Keratinocyte (primary cell): ENCODE measurements around the gene ATP5ME. TPM values are rescaled to one million over a fixed set of nuclear protein-coding genes. Genes with fewer than 3 reads are reported as not detected.

ENCODE experiments used
- DNase-seq: peaks from one replicate; pipeline ENCODE4 v3.0.0-alpha.2; 2011; ENCODE audit warnings: low read depth, missing footprints, low spot score
- FAIRE-seq: peaks from 2 replicates; lab custom pipeline; 2011; peaks lifted over from hg19 to GRCh38; lab: Jason Lieb, UNC
- H2AFZ ChIP-seq: 2 replicates; pipeline ENCODE4 v1.6.0; 2012; ENCODE audit warnings: low read length, control low read depth, inconsistent platforms; ENCODE audit not compliant: control insufficient read depth
- H3K27ac ChIP-seq: 2 replicates; pipeline ENCODE4 v1.5.1; 2011; ENCODE audit warnings: low read length; ENCODE audit not compliant: control insufficient read depth, insufficient read depth
- H3K27me3 ChIP-seq: 3 replicates; pipeline ENCODE4 v1.6.0; 2011; ENCODE audit warnings: low read length; ENCODE audit not compliant: control insufficient read depth, insufficient read depth; ENCODE audit errors: extremely low read depth
- H3K36me3 ChIP-seq, 2 experiments: 2 replicates in 1 of 2; 3 replicates in 1 of 2; pipeline ENCODE4 v1.5.1; 2011; ENCODE audit warnings: low read length in 2 of 2, mild to moderate bottlenecking in 1 of 2; ENCODE audit not compliant: control insufficient read depth in 2 of 2, insufficient read depth in 2 of 2; ENCODE audit errors: extremely low read depth in 1 of 2
- H3K4me1 ChIP-seq: 3 replicates; pipeline ENCODE4 v1.5.1; 2011; ENCODE audit warnings: low read length; ENCODE audit not compliant: control insufficient read depth, insufficient read depth; ENCODE audit errors: extremely low read depth
- H3K4me2 ChIP-seq: 3 replicates; pipeline ENCODE4 v1.6.0; 2011; ENCODE audit warnings: low read depth, low read length; ENCODE audit not compliant: control insufficient read depth, insufficient read depth; ENCODE audit errors: extremely low read depth
- H3K4me3 ChIP-seq, 3 experiments: fragments of 200-600 bp in 1 of 3; sonication (generic) in 1 of 3; 2 replicates in 2 of 3; 3 replicates in 1 of 3; pipeline ENCODE4 v1.5.1; 2011 to 2016; ENCODE audit warnings: low read length in 3 of 3, mild to moderate bottlenecking in 3 of 3, control low read depth in 2 of 3, inconsistent platforms in 1 of 3, low read depth in 1 of 3, mixed read lengths in 1 of 3, mixed run types in 1 of 3, moderate library complexity in 1 of 3; ENCODE audit not compliant: control insufficient read depth in 2 of 3, insufficient read depth in 2 of 3; ENCODE audit errors: extremely low read depth in 1 of 3
- H3K79me2 ChIP-seq: 2 replicates; pipeline ENCODE4 v1.6.0; 2012; ENCODE audit warnings: low read length; ENCODE audit not compliant: control insufficient read depth, insufficient read depth
- H3K9ac ChIP-seq: 3 replicates; pipeline ENCODE4 v1.6.0; 2011; ENCODE audit warnings: low read length; ENCODE audit not compliant: control insufficient read depth, insufficient read depth; ENCODE audit errors: extremely low read depth
- H3K9me1 ChIP-seq: 3 replicates; pipeline ENCODE4 v1.6.0; 2011; ENCODE audit warnings: low read length; ENCODE audit not compliant: control insufficient read depth, insufficient read depth; ENCODE audit errors: extremely low read depth
- H3K9me3 ChIP-seq: 2 replicates; pipeline ENCODE4 v1.5.1; 2012; ENCODE audit warnings: low read depth, low read length; ENCODE audit not compliant: control insufficient read depth
- H4K20me1 ChIP-seq: 3 replicates; pipeline ENCODE4 v1.6.0; 2011; ENCODE audit warnings: low read length; ENCODE audit not compliant: control insufficient read depth, insufficient read depth; ENCODE audit errors: extremely low read depth
- EZH2 ChIP-seq: IDR thresholded peaks from one replicate; pipeline ENCODE4 v1.6.1; 2012; ENCODE audit warnings: inconsistent platforms, mild to moderate bottlenecking, low read length, moderate library complexity
- dilution Hi-C: fragments of 300-500 bp; cut with MboI; formaldehyde crosslinking; loops from one replicate; pipeline ENCODE4 v1.7.0; 2020; ENCODE audit warnings: low sequenced_read_pairs; ENCODE audit not compliant: extremely low pct_ligation_motif_present
- polyA plus RNA-seq, 5 experiments: library from polyadenylated mRNA; depleted of rRNA in 3 of 5; stranded (reverse) in 3 of 5; stranded (forward) in 1 of 5; unstranded in 1 of 5; fragments of >200 nt; gene quantifications; 1 replicate in 1 of 5; 2 replicates in 3 of 5; 3 replicates in 1 of 5; pipeline versions ENCODE4 v1.2.1 to v1.2.3, GENCODE V29; 2011 to 2012; ENCODE audit warnings: missing spikeins in 2 of 5, low read depth in 1 of 5, low replicate concordance in 1 of 5
- TF ChIP-seq, protein P1 (sequence below), 3 experiments: IDR thresholded peaks in 1 of 3; conservative IDR thresholded peaks in 1 of 3; optimal IDR thresholded peaks in 1 of 3; 2 replicates in 2 of 3; 3 replicates in 1 of 3; pipeline versions ENCODE3 to v1.5.1; 2011; ENCODE audit warnings: low read length in 3 of 3, mild to moderate bottlenecking in 3 of 3, moderate library complexity in 2 of 3, control low read depth in 1 of 3, inconsistent platforms in 1 of 3; ENCODE audit not compliant: insufficient read depth in 2 of 3; ENCODE audit errors: extremely low read depth in 1 of 3

Gene ATP5ME
- polyA plus RNA-seq, 1 donor (not counting 4 experiments of a cell fraction or from before 2014, with no cell fraction given), result 438 TPM

DNA sequence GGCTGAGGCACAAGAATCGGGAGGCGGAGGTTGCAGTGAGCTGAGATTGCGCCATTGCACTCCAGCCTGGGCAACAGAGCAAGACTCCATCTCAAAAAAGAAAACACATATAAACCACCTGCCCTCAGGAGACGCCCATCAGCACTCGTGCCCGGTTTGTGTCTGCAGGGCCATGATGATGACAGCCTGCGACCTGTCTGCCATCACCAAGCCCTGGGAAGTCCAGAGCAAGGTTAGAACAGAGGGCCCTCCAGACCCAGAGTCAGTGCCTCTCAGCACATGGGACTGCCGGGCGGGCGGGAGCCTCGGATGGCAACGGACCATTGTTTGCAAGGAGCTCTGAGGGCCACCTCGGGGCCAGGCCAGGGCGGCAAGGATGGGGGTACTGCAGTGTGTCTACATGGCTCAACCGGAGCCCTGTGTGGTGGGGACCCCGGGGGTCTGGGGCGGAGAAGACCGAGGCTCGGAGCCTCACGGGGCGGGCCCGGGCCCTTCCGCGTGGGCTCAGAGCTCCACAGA lies 9.3 kb downstream of the ATP5ME start:
- FAIRE-seq, result no peak
- no peaks in the 10 kb centered on the region for H3K36me3 ChIP-seq

GRCh38 chr4:663438-664428 lies 10.3 kb downstream of the ATP5ME start:
- Histone ChIP-seq H3K9me1 (no peaks in the 10 kb centered on the region), H4K20me1 (no peaks in the 10 kb centered on the region), H3K4me2 (peak overlapping the region; percentile 22), H2AFZ (peak overlapping the region; percentile 22), H3K79me2 (no peaks in the 10 kb centered on the region), H3K4me3 (no peak overlapping the region), H3K27me3 (peaks cover 18% of the 10 kb centered on the region), H3K36me3 (no peaks in the 10 kb centered on the region), H3K9ac (no peak overlapping the region), H3K27ac (no peak overlapping the region), H3K4me1 (no peaks in the 10 kb centered on the region), H3K9me3 (peaks cover 3% of the 10 kb centered on the region)
- no peak for FAIRE-seq
- no peak for DNase-seq
- dilution Hi-C loops, result no loop called here
- TF ChIP-seq, protein P1, sequence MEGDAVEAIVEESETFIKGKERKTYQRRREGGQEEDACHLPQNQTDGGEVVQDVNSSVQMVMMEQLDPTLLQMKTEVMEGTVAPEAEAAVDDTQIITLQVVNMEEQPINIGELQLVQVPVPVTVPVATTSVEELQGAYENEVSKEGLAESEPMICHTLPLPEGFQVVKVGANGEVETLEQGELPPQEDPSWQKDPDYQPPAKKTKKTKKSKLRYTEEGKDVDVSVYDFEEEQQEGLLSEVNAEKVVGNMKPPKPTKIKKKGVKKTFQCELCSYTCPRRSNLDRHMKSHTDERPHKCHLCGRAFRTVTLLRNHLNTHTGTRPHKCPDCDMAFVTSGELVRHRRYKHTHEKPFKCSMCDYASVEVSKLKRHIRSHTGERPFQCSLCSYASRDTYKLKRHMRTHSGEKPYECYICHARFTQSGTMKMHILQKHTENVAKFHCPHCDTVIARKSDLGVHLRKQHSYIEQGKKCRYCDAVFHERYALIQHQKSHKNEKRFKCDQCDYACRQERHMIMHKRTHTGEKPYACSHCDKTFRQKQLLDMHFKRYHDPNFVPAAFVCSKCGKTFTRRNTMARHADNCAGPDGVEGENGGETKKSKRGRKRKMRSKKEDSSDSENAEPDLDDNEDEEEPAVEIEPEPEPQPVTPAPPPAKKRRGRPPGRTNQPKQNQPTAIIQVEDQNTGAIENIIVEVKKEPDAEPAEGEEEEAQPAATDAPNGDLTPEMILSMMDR (optimal IDR thresholded peaks at IDR 0.05 in 1 of 3, IDR thresholded peaks at IDR 0.05 in 1 of 3, conservative IDR thresholded peaks at IDR 0.05 in 1 of 3; ENCODE audit: extremely low read depth in 1 of 3, insufficient read depth in 2 of 3, low read length in 3 of 3), result no peak
- TF ChIP-seq EZH2, result peak; percentile 57

More for the DNA sequence above, 9.3 kb downstream of the ATP5ME start:
- no peaks in the 10 kb centered on the region for H4K20me1 ChIP-seq
- DNase-seq, result no peak
- H3K9ac ChIP-seq, result no peak overlapping the region
- H3K4me1 ChIP-seq, result no peaks in the 10 kb centered on the region
- no peak overlapping the region for H3K4me3 ChIP-seq
- H3K9me3 ChIP-seq, result no peaks in the 10 kb centered on the region
- H3K4me2 ChIP-seq, result no peak overlapping the region
- H2AFZ ChIP-seq, result no peak overlapping the region
- no peak for TF ChIP-seq EZH2
- TF ChIP-seq, protein P1 (optimal IDR thresholded peaks at IDR 0.05 in 1 of 3, IDR thresholded peaks at IDR 0.05 in 1 of 3, conservative IDR thresholded peaks at IDR 0.05 in 1 of 3; ENCODE audit: extremely low read depth in 1 of 3, insufficient read depth in 2 of 3, low read length in 3 of 3), result no peak
- H3K27me3 ChIP-seq, result peaks cover 18% of the 10 kb centered on the region
- H3K9me1 ChIP-seq, result no peaks in the 10 kb centered on the region
- H3K27ac ChIP-seq, result no peak overlapping the region
- dilution Hi-C loops, result no loop called here
- no peaks in the 10 kb centered on the region for H3K79me2 ChIP-seq
